Sigmoid colon (tissue), 4 donors: ENCODE data around the gene PKMYT1.

Source experiments
- EP300 ChIP-seq, 4 donors: sonication (generic); formaldehyde crosslinking; IDR thresholded peaks; one replicate each; pipeline ENCODE4 v1.6.1; 2017; ENCODE audit warnings: antibody characterized with exemption in 4 of 4
- POLR2A ChIP-seq, 2 donors: fragments of 450-650 bp; IDR thresholded peaks; one replicate each; pipeline ENCODE4 v1.6.1; 2016; ENCODE audit warnings: antibody characterized with exemption in 2 of 2, mild to moderate bottlenecking in 2 of 2, moderate library complexity in 2 of 2
- TF ChIP-seq, protein P1 (sequence below), 4 experiments: fragments of 450-650 bp in 3 of 4; fragments of 200-600 bp in 1 of 4; IDR thresholded peaks; one replicate each; pipeline ENCODE4 v1.5.1; 2016 to 2019; ENCODE audit warnings: antibody characterized with exemption in 4 of 4, mild to moderate bottlenecking in 3 of 4, moderate library complexity in 2 of 4

DNA sequence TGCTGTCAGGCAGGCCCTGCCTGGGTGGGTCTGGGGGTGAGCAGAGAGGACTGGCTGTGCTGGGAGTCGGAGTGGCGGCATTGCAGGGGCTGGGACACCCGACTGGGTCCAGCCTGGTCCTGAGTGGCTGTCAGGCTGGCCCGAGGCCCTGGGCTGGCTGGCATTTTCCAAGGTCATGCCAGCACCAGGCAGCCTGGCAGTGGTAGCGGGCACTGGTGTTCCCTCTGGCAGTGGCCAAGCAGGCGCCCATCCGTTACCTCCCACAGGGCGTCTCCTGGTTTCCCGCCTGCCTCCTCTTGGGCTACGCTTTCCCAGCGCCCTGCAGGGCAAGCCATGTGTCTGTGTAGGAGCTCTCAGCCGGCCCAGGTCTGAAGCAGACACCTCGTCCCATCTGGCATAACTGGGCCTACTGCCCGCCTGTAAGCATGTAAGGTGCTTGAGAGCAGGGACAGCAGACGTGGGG is 5.7 kb upstream of the PKMYT1 start:
- TF ChIP-seq, protein P1, sequence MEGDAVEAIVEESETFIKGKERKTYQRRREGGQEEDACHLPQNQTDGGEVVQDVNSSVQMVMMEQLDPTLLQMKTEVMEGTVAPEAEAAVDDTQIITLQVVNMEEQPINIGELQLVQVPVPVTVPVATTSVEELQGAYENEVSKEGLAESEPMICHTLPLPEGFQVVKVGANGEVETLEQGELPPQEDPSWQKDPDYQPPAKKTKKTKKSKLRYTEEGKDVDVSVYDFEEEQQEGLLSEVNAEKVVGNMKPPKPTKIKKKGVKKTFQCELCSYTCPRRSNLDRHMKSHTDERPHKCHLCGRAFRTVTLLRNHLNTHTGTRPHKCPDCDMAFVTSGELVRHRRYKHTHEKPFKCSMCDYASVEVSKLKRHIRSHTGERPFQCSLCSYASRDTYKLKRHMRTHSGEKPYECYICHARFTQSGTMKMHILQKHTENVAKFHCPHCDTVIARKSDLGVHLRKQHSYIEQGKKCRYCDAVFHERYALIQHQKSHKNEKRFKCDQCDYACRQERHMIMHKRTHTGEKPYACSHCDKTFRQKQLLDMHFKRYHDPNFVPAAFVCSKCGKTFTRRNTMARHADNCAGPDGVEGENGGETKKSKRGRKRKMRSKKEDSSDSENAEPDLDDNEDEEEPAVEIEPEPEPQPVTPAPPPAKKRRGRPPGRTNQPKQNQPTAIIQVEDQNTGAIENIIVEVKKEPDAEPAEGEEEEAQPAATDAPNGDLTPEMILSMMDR (IDR thresholded peaks at IDR 0.05): no peak
- TF ChIP-seq EP300 (IDR thresholded peaks at IDR 0.05): no peak
- no peak for TF ChIP-seq POLR2A (IDR thresholded peaks at IDR 0.05)
